IMR-90 (cell line): ENCODE results near the gene MACF1. TPM values are rescaled to one million over a fixed set of nuclear protein-coding genes. Genes with fewer than 3 reads are reported as not detected.

ENCODE experiments used
- ATAC-seq: fragments of 200-7000 bp; cut with Tn5 transposase; 2 replicates; pipeline ENCODE4 v1.9.1; 2020; ENCODE audit warnings: low read depth, mild to moderate bottlenecking, moderate library complexity
- BruUV-seq: library from RNA; stranded (reverse); fragments of 400-500 nt; replicated peaks from 2 replicates; lab custom pipeline; 2021; lab: Mats Ljungman, UMichigan
- CTCF ChIA-PET: fragments of 300-600 bp; formaldehyde crosslinking; extraction: SDS; loops from one replicate; lab custom pipeline; 2021; ENCODE audit warnings: antibody characterized with exemption; lab: Yijun Ruan, JAX
- POLR2A ChIA-PET: fragments of 300-600 bp; sonication (Branson Sonifier 250); formaldehyde crosslinking; loops from one replicate; lab custom pipeline; 2022; ENCODE audit warnings: antibody characterized with exemption; ENCODE audit not compliant: unreplicated experiment; lab: Charles Lee
- DNase-seq: peaks from one replicate; pipeline ENCODE4 v3.0.0; 2013
- H2AFZ ChIP-seq: replicated peaks from 2 replicates; pipeline ENCODE3; 2013; ENCODE audit warnings: low read length, mild to moderate bottlenecking; ENCODE audit not compliant: poor library complexity
- H2AK5ac ChIP-seq: 2 replicates; pipeline ENCODE4 v1.6.1; 2013; ENCODE audit warnings: low read depth, low read length, inconsistent platforms
- H2AK9ac ChIP-seq: replicated peaks from 2 replicates; pipeline ENCODE3; 2013; ENCODE audit warnings: mild to moderate bottlenecking, low read depth, low read length, moderate library complexity; ENCODE audit not compliant: poor library complexity
- H2BK120ac ChIP-seq: 2 replicates; pipeline ENCODE4 v1.6.1; 2013; ENCODE audit warnings: low read depth, low read length, inconsistent platforms
- H2BK15ac ChIP-seq: 3 replicates; pipeline ENCODE4 v1.6.1; 2013; ENCODE audit warnings: low read depth, low read length, inconsistent platforms
- H2BK20ac ChIP-seq: 2 replicates; pipeline ENCODE4 v1.6.1; 2013; ENCODE audit warnings: low read depth, mild to moderate bottlenecking, inconsistent platforms, low read length, moderate library complexity
- H2BK5ac ChIP-seq: 2 replicates; pipeline ENCODE4 v1.6.1; 2013; ENCODE audit warnings: mild to moderate bottlenecking, low read depth, low read length, inconsistent platforms; ENCODE audit not compliant: poor library complexity, severe bottlenecking
- H3K14ac ChIP-seq: replicated peaks from 2 replicates; pipeline ENCODE4 v1.6.1; 2013; ENCODE audit warnings: low read depth, low read length, inconsistent platforms
- H3K18ac ChIP-seq: 2 replicates; pipeline ENCODE4 v1.6.1; 2013; ENCODE audit warnings: low read depth, low read length, control low read depth
- H3K23ac ChIP-seq: 2 replicates; pipeline ENCODE4 v1.6.1; 2013; ENCODE audit warnings: low read depth, low read length, inconsistent platforms
- H3K27ac ChIP-seq: 2 replicates; pipeline ENCODE4 v1.5.1; 2013; ENCODE audit warnings: mild to moderate bottlenecking, control low read depth, low read length; ENCODE audit not compliant: insufficient read depth
- H3K27me3 ChIP-seq: 2 replicates; pipeline ENCODE4 v1.6.1; 2013; ENCODE audit warnings: low read length; ENCODE audit not compliant: control insufficient read depth, insufficient read depth
- H3K36me3 ChIP-seq: 2 replicates; pipeline ENCODE4 v1.6.1; 2013; ENCODE audit warnings: low read length, mixed read lengths; ENCODE audit not compliant: control insufficient read depth, insufficient read depth
- H3K4ac ChIP-seq: 2 replicates; pipeline ENCODE4 v1.6.1; 2013; ENCODE audit warnings: low read depth, low read length, inconsistent platforms
- H3K4me1 ChIP-seq: 2 replicates; pipeline ENCODE4 v1.6.1; 2013; ENCODE audit warnings: low read length, mixed read lengths; ENCODE audit not compliant: control insufficient read depth, insufficient read depth
- H3K4me2 ChIP-seq: 2 replicates; pipeline ENCODE4 v1.6.1; 2013; ENCODE audit warnings: low read depth, mild to moderate bottlenecking, control low read depth, low read length, moderate library complexity
- H3K4me3 ChIP-seq: 2 replicates; pipeline ENCODE4 v1.5.1; 2013; ENCODE audit warnings: low read depth, mild to moderate bottlenecking, control low read depth, low read length, moderate library complexity; ENCODE audit not compliant: insufficient read depth
- H3K56ac ChIP-seq: 2 replicates; pipeline ENCODE4 v1.6.1; 2013; ENCODE audit warnings: low read length, inconsistent platforms; ENCODE audit not compliant: insufficient read depth; ENCODE audit errors: extremely low read depth
- H3K79me1 ChIP-seq, 2 experiments: 2 replicates each; pipeline ENCODE4 v1.6.1; 2013; ENCODE audit warnings: low read length in 2 of 2, inconsistent platforms in 1 of 2, low read depth in 1 of 2
- H3K9ac ChIP-seq: 2 replicates; pipeline ENCODE4 v1.6.1; 2013; ENCODE audit warnings: low read depth, low read length, control low read depth
- H3K9me1 ChIP-seq: 2 replicates; pipeline ENCODE4 v1.6.1; 2013; ENCODE audit warnings: low read length, inconsistent platforms; ENCODE audit not compliant: insufficient read depth
- H3K9me3 ChIP-seq: 2 replicates; pipeline ENCODE4 v1.6.1; 2013; ENCODE audit warnings: low read length; ENCODE audit not compliant: control insufficient read depth, insufficient read depth
- H4K20me1 ChIP-seq: 2 replicates; pipeline ENCODE4 v1.6.1; 2013; ENCODE audit warnings: low read length, inconsistent platforms; ENCODE audit not compliant: insufficient read depth
- H4K5ac ChIP-seq: 2 replicates; pipeline ENCODE4 v1.6.1; 2013; ENCODE audit warnings: mild to moderate bottlenecking, low read depth, low read length, control low read depth
- H4K8ac ChIP-seq, 2 experiments: 2 replicates each; pipeline ENCODE4 v1.6.1; 2013; ENCODE audit warnings: low read depth in 2 of 2, low read length in 2 of 2, control low read depth in 1 of 2, inconsistent platforms in 1 of 2
- H4K91ac ChIP-seq: 2 replicates; pipeline ENCODE4 v1.6.1; 2013; ENCODE audit warnings: low read depth, low read length, inconsistent platforms; ENCODE audit not compliant: insufficient read depth
- BHLHE40 ChIP-seq: fragments of 150-350 bp; IDR thresholded peaks from 2 replicates; pipeline ENCODE4 v1.6.1; 2016; ENCODE audit warnings: mild to moderate bottlenecking, low read depth, low read length
- CEBPB ChIP-seq: IDR thresholded peaks from 2 replicates; pipeline ENCODE4 v1.6.1; 2012; ENCODE audit warnings: low read depth, low read length, improper control_type of control experiment
- CHD1 ChIP-seq: IDR thresholded peaks from 2 replicates; pipeline ENCODE4 v1.6.1; 2012; ENCODE audit warnings: low read depth, low read length, improper control_type of control experiment
- FOS ChIP-seq: fragments of 150-350 bp; IDR thresholded peaks from 2 replicates; pipeline ENCODE4 v1.6.1; 2016; ENCODE audit warnings: low read depth, low read length
- MAFK ChIP-seq: IDR thresholded peaks from 2 replicates; pipeline ENCODE4 v1.6.1; 2012; ENCODE audit warnings: low read depth, low read length, improper control_type of control experiment
- MAZ ChIP-seq: IDR thresholded peaks from 2 replicates; pipeline ENCODE4 v1.6.1; 2012; ENCODE audit warnings: low read depth, mild to moderate bottlenecking, low read length, improper control_type of control experiment, moderate library complexity, borderline replicate concordance
- MXI1 ChIP-seq: IDR thresholded peaks from 2 replicates; pipeline ENCODE4 v1.6.1; 2012; ENCODE audit warnings: low read depth, mild to moderate bottlenecking, low read length, moderate library complexity, borderline replicate concordance
- NFE2L2 ChIP-seq: fragments of 150-350 bp; IDR thresholded peaks from 2 replicates; pipeline ENCODE4 v1.6.1; 2016; ENCODE audit warnings: low read depth, mild to moderate bottlenecking, low read length
- POLR2A ChIP-seq: IDR thresholded peaks from 2 replicates; pipeline ENCODE4 v1.6.1; 2012; ENCODE audit warnings: mild to moderate bottlenecking, low read depth, low read length
- RAD21 ChIP-seq: IDR thresholded peaks from 2 replicates; pipeline ENCODE4 v1.6.1; 2012; ENCODE audit warnings: low read length, improper control_type of control experiment
- RCOR1 ChIP-seq: IDR thresholded peaks from 2 replicates; pipeline ENCODE4 v1.6.1; 2012; ENCODE audit warnings: mild to moderate bottlenecking, low read length, improper control_type of control experiment; ENCODE audit not compliant: insufficient replicate concordance
- RFX5 ChIP-seq: IDR thresholded peaks from 2 replicates; pipeline ENCODE4 v1.8.0; 2012; ENCODE audit warnings: low read depth, mild to moderate bottlenecking, low read length, moderate library complexity
- SMC3 ChIP-seq: fragments of 150-350 bp; IDR thresholded peaks from 2 replicates; pipeline ENCODE4 v1.6.1; 2016; ENCODE audit warnings: low read depth, mild to moderate bottlenecking, antibody characterized with exemption, low read length, moderate library complexity
- WGBS, 2 experiments: methylation state at CpG; one replicate each; pipeline versions ENCODE4 v1.1.5 to v1.1.7; 2013; ENCODE audit warnings: missing lambda C conversion rate in 2 of 2; ENCODE audit not compliant: insufficient read length in 1 of 2; ENCODE audit errors: extremely low coverage in 2 of 2; 5-methylcytosine and 5-hydroxymethylcytosine counted together
- dilution Hi-C: fragments of 300-500 bp; cut with HindIII; formaldehyde crosslinking; loops from one replicate; pipeline ENCODE4 v1.14.3; 2018; ENCODE audit warnings: low sequenced_read_pairs; ENCODE audit not compliant: unreplicated experiment
- in situ Hi-C: fragments of 300-500 bp; cut with MboI; formaldehyde crosslinking; loops from 3 replicates; pipeline ENCODE4 v1.14.3; 2019; ENCODE audit warnings: low sequenced_read_pairs, inconsistent platforms, mixed read lengths
- intact Hi-C: fragments of 100-400 bp; cut with micrococcal nuclease; formaldehyde crosslinking; loops from 2 replicates; pipeline ENCODE4 v1.10.0; 2022
- polyA plus RNA-seq, 3 experiments: library from polyadenylated mRNA; depleted of rRNA; stranded (reverse); fragments of >200 nt; gene quantifications; 2 replicates each; pipeline ENCODE4 v1.2.3, GENCODE V29; 2012; ENCODE audit warnings: low replicate concordance in 1 of 3
- total RNA-seq: library from RNA; depleted of rRNA; stranded (reverse); fragments of >200 nt; gene quantifications from 2 replicates; pipeline ENCODE4 v1.2.3, GENCODE V29; 2012
- TF ChIP-seq, protein P1 (sequence below): fragments of 150-350 bp; IDR thresholded peaks from 2 replicates; pipeline ENCODE4 v1.6.1; 2017; ENCODE audit warnings: mild to moderate bottlenecking, antibody characterized with exemption, low read length, low read depth
- TF ChIP-seq, protein P2 (sequence below): fragments of 150-350 bp; IDR thresholded peaks from 2 replicates; pipeline ENCODE4 v1.6.1; 2016; ENCODE audit warnings: low read depth, mild to moderate bottlenecking, low read length, moderate library complexity, borderline replicate concordance
- TF ChIP-seq, protein P3 (sequence below): conservative IDR thresholded peaks from 2 replicates; pipeline ENCODE4 v1.5.1; 2012; ENCODE audit warnings: mild to moderate bottlenecking, low read depth, low read length, improper control_type of control experiment

MACF1 gene
- total and polyA plus RNA-seq, 2 of the 4 experiments (the other 2 are of a cell fraction): 67.6 to 369 TPM

DNA sequence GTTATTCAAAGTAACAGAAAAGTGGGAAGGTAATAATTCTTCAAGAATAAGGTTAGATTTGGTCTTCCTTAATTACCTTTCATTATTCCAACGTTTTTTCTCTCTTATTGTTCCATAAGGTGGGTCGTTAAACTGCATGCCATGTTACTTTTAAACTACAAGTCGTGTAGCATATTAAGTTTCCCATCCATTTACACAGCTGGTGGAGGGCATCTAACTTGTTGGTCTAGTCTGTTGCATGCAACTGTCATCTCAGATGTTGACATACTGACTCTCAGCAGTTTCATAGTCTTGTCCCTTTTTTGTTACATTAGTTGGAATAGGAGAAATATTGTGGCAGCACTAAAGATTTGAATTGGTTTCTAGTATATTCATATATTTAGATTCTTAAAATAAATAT, 232.3 kb downstream of the MACF1 start:
- CTCF ChIA-PET: interaction anchor here (0.7 to 1.4 kb wide), 2 partner anchors 11 to 25 kb away, joined by 3 to 8 read pairs; no protein-coding TSS in a partner anchor
- Histone ChIP-seq H2AK5ac (no peak overlapping the region), H3K9me3 (no peaks in the 10 kb centered on the region), H3K4me2 (no peak overlapping the region), H3K56ac (no peak overlapping the region), H3K79me1 (peaks cover 16 to 37% of the 10 kb centered on the region in 2 experiments), H3K9me1 (no peaks in the 10 kb centered on the region; the same call in 1 of the 2 replicates), H3K23ac (no peak overlapping the region), H3K4ac (no peak overlapping the region), H3K4me3 (no peak overlapping the region), H2AFZ (no peak overlapping the region), H4K8ac (no peak overlapping the region), H4K5ac (no peak overlapping the region), H3K9ac (no peak overlapping the region), H3K36me3 (peaks cover 57% of the 10 kb centered on the region), H2AK9ac (no peak overlapping the region), H2BK120ac (no peak overlapping the region), H3K4me1 (peaks cover 2% of the 10 kb centered on the region), H3K14ac (no peak overlapping the region), H3K27ac (no peak overlapping the region), H2BK5ac (no peak overlapping the region), H3K27me3 (no peaks in the 10 kb centered on the region), H4K20me1 (no peaks in the 10 kb centered on the region), H2BK15ac (no peak overlapping the region), H2BK20ac (no peak overlapping the region), H4K91ac (no peak overlapping the region), H3K18ac (no peak overlapping the region)
- intact Hi-C loops: loop anchor here (5.0 kb wide), 1 partner anchor 70 kb away; no protein-coding TSS in a partner anchor
- WGBS, 2 experiments: no CpG with 5 or more reads among the region's 3 CpGs
- TF ChIP-seq FOS: no peak
- no peak for TF ChIP-seq MAZ
- TF ChIP-seq, protein P1, sequence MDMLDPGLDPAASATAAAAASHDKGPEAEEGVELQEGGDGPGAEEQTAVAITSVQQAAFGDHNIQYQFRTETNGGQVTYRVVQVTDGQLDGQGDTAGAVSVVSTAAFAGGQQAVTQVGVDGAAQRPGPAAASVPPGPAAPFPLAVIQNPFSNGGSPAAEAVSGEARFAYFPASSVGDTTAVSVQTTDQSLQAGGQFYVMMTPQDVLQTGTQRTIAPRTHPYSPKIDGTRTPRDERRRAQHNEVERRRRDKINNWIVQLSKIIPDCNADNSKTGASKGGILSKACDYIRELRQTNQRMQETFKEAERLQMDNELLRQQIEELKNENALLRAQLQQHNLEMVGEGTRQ: no peak
- TF ChIP-seq SMC3: no peak
- no peak for TF ChIP-seq CEBPB
- TF ChIP-seq POLR2A: no peak
- TF ChIP-seq BHLHE40: no peak
- no peak for TF ChIP-seq RAD21
- TF ChIP-seq, protein P2, sequence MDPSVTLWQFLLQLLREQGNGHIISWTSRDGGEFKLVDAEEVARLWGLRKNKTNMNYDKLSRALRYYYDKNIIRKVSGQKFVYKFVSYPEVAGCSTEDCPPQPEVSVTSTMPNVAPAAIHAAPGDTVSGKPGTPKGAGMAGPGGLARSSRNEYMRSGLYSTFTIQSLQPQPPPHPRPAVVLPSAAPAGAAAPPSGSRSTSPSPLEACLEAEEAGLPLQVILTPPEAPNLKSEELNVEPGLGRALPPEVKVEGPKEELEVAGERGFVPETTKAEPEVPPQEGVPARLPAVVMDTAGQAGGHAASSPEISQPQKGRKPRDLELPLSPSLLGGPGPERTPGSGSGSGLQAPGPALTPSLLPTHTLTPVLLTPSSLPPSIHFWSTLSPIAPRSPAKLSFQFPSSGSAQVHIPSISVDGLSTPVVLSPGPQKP: no peak
- no peak for TF ChIP-seq MAFK
- TF ChIP-seq RFX5: no peak
- no peak for TF ChIP-seq CHD1
- TF ChIP-seq MXI1: no peak
- no peak for TF ChIP-seq NFE2L2
- TF ChIP-seq RCOR1: no peak
- TF ChIP-seq, protein P3, sequence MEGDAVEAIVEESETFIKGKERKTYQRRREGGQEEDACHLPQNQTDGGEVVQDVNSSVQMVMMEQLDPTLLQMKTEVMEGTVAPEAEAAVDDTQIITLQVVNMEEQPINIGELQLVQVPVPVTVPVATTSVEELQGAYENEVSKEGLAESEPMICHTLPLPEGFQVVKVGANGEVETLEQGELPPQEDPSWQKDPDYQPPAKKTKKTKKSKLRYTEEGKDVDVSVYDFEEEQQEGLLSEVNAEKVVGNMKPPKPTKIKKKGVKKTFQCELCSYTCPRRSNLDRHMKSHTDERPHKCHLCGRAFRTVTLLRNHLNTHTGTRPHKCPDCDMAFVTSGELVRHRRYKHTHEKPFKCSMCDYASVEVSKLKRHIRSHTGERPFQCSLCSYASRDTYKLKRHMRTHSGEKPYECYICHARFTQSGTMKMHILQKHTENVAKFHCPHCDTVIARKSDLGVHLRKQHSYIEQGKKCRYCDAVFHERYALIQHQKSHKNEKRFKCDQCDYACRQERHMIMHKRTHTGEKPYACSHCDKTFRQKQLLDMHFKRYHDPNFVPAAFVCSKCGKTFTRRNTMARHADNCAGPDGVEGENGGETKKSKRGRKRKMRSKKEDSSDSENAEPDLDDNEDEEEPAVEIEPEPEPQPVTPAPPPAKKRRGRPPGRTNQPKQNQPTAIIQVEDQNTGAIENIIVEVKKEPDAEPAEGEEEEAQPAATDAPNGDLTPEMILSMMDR: no peak
- no peak for ATAC-seq
- dilution Hi-C loops: no loop called here
- BruUV-seq: no TSS peak
- in situ Hi-C loops: no loop called here
- no peak for DNase-seq
- POLR2A ChIA-PET: no interaction called here
